Omental fat pad (tissue), 4 donors: ENCODE results near the gene F8. TPM values are rescaled to one million over a fixed set of nuclear protein-coding genes. Genes with fewer than 3 reads are reported as not detected.
"Not testable (repeated sequence)": the region's sequence is repeated elsewhere in the genome, so short reads cannot be mapped to it uniquely, and the experiment has no call there.

ENCODE experiments used
- ATAC-seq: fragments of 150-250 bp; one replicate; pipeline ENCODE4 v1.9.1; 2016; ENCODE audit warnings: mild to moderate bottlenecking, moderate library complexity; ENCODE audit not compliant: low FRiP score
- DNase-seq: peaks from one replicate; pipeline ENCODE4 v3.0.0-alpha.2; 2019; ENCODE audit warnings: low spot score
- total RNA-seq, 4 donors: library from RNA; depleted of rRNA; stranded (reverse); fragments of >200 nt; gene quantifications; one replicate each; pipeline ENCODE4 v1.1.0, GENCODE V29; 2016
- TF ChIP-seq, protein P1 (sequence below), 3 donors: fragments of 450-650 bp; IDR thresholded peaks; one replicate each; pipeline ENCODE4 v1.5.1; 2016 to 2017; ENCODE audit warnings: antibody characterized with exemption in 3 of 3, mild to moderate bottlenecking in 3 of 3, moderate library complexity in 2 of 3

The F8 gene
- total RNA-seq, 4 donors from 2014 or later, result 18.2 to 184 (median 26.2) TPM

DNA sequence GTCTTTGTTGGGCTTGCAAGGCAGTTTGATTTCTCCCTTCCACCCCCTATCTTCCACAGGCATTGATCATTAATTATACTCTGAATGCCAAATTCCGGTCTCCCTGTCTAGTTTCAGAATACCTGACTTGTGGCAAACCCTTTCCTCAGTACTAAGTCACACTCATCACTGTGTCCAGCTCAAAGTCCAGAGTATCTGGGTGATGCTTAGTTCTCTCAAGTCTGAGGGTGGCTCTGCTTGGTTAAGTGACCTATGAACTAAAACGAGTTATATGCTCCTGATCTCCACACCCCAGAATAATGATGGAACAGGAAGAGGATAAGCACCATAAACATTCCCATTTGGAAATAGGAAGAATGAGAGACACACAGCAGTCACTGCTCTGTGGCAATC, 194.5 kb downstream of the F8 start:
- DNase-seq (no peak), ATAC-seq (no peak)
- TF ChIP-seq, protein P1, sequence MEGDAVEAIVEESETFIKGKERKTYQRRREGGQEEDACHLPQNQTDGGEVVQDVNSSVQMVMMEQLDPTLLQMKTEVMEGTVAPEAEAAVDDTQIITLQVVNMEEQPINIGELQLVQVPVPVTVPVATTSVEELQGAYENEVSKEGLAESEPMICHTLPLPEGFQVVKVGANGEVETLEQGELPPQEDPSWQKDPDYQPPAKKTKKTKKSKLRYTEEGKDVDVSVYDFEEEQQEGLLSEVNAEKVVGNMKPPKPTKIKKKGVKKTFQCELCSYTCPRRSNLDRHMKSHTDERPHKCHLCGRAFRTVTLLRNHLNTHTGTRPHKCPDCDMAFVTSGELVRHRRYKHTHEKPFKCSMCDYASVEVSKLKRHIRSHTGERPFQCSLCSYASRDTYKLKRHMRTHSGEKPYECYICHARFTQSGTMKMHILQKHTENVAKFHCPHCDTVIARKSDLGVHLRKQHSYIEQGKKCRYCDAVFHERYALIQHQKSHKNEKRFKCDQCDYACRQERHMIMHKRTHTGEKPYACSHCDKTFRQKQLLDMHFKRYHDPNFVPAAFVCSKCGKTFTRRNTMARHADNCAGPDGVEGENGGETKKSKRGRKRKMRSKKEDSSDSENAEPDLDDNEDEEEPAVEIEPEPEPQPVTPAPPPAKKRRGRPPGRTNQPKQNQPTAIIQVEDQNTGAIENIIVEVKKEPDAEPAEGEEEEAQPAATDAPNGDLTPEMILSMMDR (IDR thresholded peaks at IDR 0.05), result no peak

DNA sequence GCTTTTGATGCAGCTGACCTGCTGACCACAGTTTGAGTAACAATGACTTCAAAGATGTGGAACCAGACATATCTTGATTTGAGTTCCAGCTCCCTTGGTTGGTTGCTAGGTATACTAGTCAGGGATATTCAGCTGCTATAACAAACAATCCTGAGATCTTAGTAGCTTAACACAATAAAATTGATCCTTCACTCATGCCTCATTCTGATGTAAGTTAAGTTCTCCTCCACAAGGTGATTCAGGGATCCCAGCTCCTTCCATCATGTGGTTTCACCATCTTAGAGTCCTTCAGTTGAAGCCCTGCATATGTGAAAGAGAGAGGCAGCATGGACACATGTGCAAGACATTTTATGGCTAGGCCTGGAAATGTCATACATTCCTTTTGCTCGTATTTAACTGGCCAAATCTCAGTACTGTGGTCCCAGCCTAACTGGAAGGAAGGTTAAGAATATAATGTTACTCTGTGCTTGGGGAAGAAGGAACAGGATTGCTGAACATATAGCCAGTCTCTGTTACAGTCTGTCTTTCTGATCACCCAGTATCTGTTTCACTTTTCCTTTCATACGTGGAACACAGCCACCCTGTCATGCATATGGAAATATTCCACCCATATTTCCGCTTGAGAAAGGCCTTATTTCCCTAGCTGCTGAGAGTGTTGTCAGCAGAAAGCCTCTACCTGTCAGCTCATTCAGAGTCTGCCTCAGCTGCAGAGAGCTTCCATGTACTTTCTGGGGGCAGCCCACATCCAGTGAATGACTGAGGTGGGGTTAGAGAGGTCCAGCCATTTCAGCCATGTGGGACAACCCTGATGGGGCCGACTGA, 195.1 kb downstream of the F8 start:
- TF ChIP-seq, protein P1 (IDR thresholded peaks at IDR 0.05), result no peak
- DNase-seq (no peak), ATAC-seq (no peak)

DNA sequence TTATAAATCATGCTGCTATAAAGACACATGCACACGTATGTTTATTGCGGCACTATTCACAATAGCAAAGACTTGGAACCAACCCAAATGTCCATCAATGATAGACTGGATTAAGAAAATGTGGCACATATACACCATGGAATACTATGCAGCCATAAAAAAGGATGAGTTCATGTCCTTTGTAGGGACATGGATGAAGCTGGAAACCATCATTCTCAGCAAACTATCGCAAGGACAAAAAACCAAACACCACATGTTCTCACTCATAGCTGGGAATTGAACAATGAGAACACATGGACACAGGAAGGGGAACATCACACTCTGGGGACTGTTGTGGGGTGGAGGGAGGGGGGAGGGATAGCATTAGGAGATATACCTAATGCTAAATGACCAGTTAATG, 196.9 kb downstream of the F8 start:
- not testable (repeated sequence) for DNase-seq, ATAC-seq

DNA sequence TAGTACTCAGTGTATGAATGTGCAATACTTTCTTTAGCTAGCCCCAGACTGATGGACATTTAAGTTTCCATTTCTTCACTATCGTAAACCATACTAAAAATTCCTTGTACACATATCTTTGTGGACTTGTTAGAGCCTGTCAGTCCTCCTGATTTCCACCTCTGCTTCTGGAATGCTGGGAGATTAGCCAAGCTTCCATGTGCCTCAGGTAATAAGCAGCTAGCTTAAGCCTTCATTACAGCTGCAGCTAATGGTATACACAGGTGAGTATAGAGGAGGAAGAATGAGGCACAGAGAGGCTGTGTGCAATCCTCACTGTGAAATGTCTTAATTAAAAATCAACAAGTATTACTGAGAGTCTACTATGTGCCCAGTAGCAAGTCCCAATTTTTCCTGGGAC, 197.9 kb downstream of the F8 start:
- ATAC-seq (no peak), DNase-seq (no peak)
- TF ChIP-seq, protein P1 (IDR thresholded peaks at IDR 0.05), result no peak

DNA sequence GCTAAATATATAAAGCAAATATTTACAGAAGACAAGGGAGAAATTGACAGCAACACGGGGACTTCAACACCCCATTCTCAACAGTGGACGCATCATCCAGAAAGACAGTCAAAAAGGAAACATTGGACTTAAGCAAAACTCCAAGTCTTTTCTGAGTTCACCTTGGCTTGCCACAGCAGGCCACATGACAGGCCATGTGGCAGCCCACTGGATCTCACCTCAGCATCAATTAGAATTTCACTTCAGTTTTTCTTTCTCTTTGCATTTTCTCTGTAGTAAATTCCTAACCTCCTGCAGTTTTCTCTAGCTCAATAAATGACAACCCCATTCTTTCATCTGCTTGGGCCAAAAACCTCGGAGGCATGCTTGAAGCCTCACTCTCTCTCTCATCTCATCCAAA, 200.5 kb downstream of the F8 start:
- TF ChIP-seq, protein P1 (IDR thresholded peaks at IDR 0.05), result no peak
- no peak for DNase-seq
- ATAC-seq, result no peak

DNA sequence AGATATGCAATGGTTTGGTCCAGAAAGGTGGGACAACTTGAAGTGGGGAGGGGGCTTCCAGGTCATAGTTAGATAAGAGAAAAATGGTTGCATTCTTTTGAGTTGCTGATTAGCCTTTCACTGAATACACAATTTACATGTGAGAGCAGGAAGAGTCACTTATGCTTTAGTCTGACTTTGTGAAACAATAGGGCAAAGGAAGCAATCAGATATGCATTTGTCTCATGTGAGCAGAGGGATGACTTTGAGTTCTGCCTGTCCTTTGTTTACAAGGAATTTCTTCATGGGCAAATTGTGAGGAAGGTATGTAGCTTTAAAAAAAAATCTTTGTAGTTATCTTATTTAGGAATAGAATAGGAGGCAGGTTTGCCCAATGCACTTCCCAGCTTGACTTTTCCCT, 201.0 kb downstream of the F8 start:
- DNase-seq, result no peak
- TF ChIP-seq, protein P1 (IDR thresholded peaks at IDR 0.05), result no peak
- no peak for ATAC-seq

DNA sequence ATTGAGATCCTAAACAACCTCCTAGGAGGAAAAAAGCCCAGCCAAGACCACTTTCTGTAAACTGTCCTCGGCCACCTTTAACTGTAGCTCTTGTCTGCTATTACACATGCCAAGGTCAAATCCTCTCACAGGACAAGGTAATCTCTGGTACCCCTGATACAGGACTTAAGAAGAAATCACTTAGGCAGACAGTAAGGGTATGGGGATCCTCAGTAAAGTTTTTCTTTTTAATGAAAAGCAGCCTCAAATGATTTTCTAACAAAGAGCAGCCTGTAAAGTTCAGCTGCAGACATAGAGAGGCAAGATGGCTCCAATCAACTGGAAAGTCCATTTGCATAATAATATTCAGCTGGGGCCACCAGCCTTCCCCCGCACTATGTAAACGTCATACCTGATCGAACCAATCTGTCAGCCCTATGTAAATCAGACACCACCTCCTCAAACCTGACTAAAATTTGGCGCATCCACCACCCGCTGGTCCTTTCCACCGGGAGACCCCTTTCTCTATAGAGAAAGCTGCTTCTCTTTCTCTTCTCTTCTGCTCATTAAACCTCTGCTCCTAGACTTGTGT, 202.7 kb downstream of the F8 start:
- DNase-seq (no peak), ATAC-seq (no peak)
- TF ChIP-seq, protein P1 (IDR thresholded peaks at IDR 0.05), result no peak
